HCT116 (cell line): ENCODE measurements around the gene LRRTM4. TPM values are rescaled to one million over a fixed set of nuclear protein-coding genes. Genes with fewer than 3 reads are reported as not detected.
"Not testable (repeated sequence)": the region's sequence is repeated elsewhere in the genome, so short reads cannot be mapped to it uniquely, and the experiment has no call there.

Source experiments
- ATAC-seq: fragments of 200-7000 bp; cut with Tn5 transposase; 2 replicates; pipeline ENCODE4 v1.9.1; 2020; ENCODE audit warnings: mild to moderate bottlenecking, moderate library complexity
- BruUV-seq: library from RNA; stranded (reverse); fragments of 400-500 nt; replicated peaks from 2 replicates; lab custom pipeline; 2021; lab: Mats Ljungman, UMichigan
- CTCF ChIA-PET: fragments of 300-600 bp; sonication (Branson Sonifier 250); formaldehyde crosslinking; loops from one replicate; lab custom pipeline; 2021; ENCODE audit warnings: antibody characterized with exemption; lab: Charles Lee
- POLR2A ChIA-PET: fragments of 300-600, 350-600 bp; sonication (Branson Sonifier 250); formaldehyde crosslinking; loops from one replicate; lab custom pipeline; 2021; ENCODE audit warnings: antibody characterized with exemption; lab: Charles Lee
- RAD21 ChIA-PET, 2 experiments: fragments of 300-600 bp; sonication (Branson Sonifier 250); formaldehyde crosslinking; loops; one replicate each; lab custom pipeline; 2023; ENCODE audit warnings: low total read pairs in 2 of 2; ENCODE audit not compliant: uncharacterized antibody in 2 of 2, unreplicated experiment in 2 of 2, low non-redundant PET in 1 of 2; lab: Charles Lee
- DNase-seq: peaks from one replicate; pipeline ENCODE4 v3.0.0-alpha.2; 2010; ENCODE audit warnings: low read depth, low spot score
- H2AFZ ChIP-seq: fragments of 200-600 bp; shearing (Covaris generic), sonication (generic); 2 replicates; pipeline ENCODE4 v1.6.1; 2017; ENCODE audit warnings: low read depth, mixed run types, mixed read lengths, antibody characterized with exemption, low read length; ENCODE audit not compliant: poor library complexity, severe bottlenecking
- H3K27ac ChIP-seq: 2 replicates; pipeline ENCODE4 v1.5.1; 2012; ENCODE audit warnings: low read depth, low read length
- H3K27me3 ChIP-seq: fragments of 200-600 bp; sonication (generic); 2 replicates; pipeline ENCODE4 v1.6.1; 2016; ENCODE audit warnings: mixed run types, low read length, mixed read lengths; ENCODE audit not compliant: insufficient read depth
- H3K36me3 ChIP-seq, 2 experiments: fragments of 200-500 bp in 1 of 2; fragments of 200-600 bp in 1 of 2; sonication (Bioruptor generic) in 1 of 2; sonication (generic) in 1 of 2; 2 replicates each; pipeline versions ENCODE4 v1.5.1 to v1.6.1; 2014 to 2016; ENCODE audit warnings: low read length in 2 of 2, inconsistent platforms in 1 of 2, mixed read lengths in 1 of 2, mixed run types in 1 of 2; ENCODE audit not compliant: insufficient read depth in 2 of 2, control insufficient read depth in 1 of 2
- H3K4me1 ChIP-seq, 2 experiments: fragments of 200-600 bp in 1 of 2; sonication (generic) in 1 of 2; 2 replicates each; pipeline versions ENCODE4 v1.5.1 to v1.6.1; 2012 to 2017; ENCODE audit warnings: low read length in 2 of 2, inconsistent platforms in 1 of 2, mild to moderate bottlenecking in 1 of 2, mixed read lengths in 1 of 2, mixed run types in 1 of 2, moderate library complexity in 1 of 2; ENCODE audit not compliant: insufficient read depth in 2 of 2, control insufficient read depth in 1 of 2
- H3K4me2 ChIP-seq: fragments of 200-600 bp; sonication (generic); 2 replicates; pipeline ENCODE4 v1.6.1; 2017; ENCODE audit warnings: mixed run types, low read length, mixed read lengths
- H3K4me3 ChIP-seq, 2 experiments: fragments of 200-600 bp in 1 of 2; sonication (generic) in 1 of 2; replicated peaks in 1 of 2; 2 replicates each; pipeline ENCODE4 v1.5.1; 2011 to 2016; ENCODE audit warnings: low read length in 2 of 2, control low read depth in 1 of 2, low read depth in 1 of 2, mild to moderate bottlenecking in 1 of 2, mixed read lengths in 1 of 2, mixed run types in 1 of 2
- H3K79me2 ChIP-seq: fragments of 200-600 bp; sonication (generic); 2 replicates; pipeline ENCODE4 v1.6.1; 2017; ENCODE audit warnings: mild to moderate bottlenecking, mixed run types, low read length, moderate library complexity, mixed read lengths; ENCODE audit not compliant: insufficient read depth
- H3K9ac ChIP-seq: fragments of 200-600 bp; sonication (generic); 2 replicates; pipeline ENCODE4 v1.6.1; 2016; ENCODE audit warnings: low read length, mixed read lengths
- H3K9me2 ChIP-seq: fragments of 200-600 bp; sonication (generic), shearing (Covaris generic); 2 replicates; pipeline ENCODE4 v1.6.1; 2017; ENCODE audit warnings: mixed run types, mild to moderate bottlenecking, moderate library complexity; ENCODE audit not compliant: insufficient read depth
- H3K9me3 ChIP-seq, 2 experiments: fragments of 200-500 bp in 1 of 2; fragments of 200-600 bp in 1 of 2; sonication (Bioruptor generic) in 1 of 2; sonication (generic) in 1 of 2; 2 replicates each; pipeline ENCODE4 v1.6.1; 2014 to 2017; ENCODE audit warnings: low read length in 2 of 2, mixed read lengths in 2 of 2, inconsistent platforms in 1 of 2, low read depth in 1 of 2, mild to moderate bottlenecking in 1 of 2, mixed run types in 1 of 2, moderate library complexity in 1 of 2; ENCODE audit not compliant: control insufficient read depth in 1 of 2, insufficient read depth in 1 of 2
- H4K20me1 ChIP-seq: fragments of 200-600 bp; sonication (generic), shearing (Covaris generic); 2 replicates; pipeline ENCODE4 v1.6.1; 2017; ENCODE audit warnings: mixed run types, mild to moderate bottlenecking, moderate library complexity; ENCODE audit not compliant: insufficient read depth
- CEBPB ChIP-seq: IDR thresholded peaks from 2 replicates; pipeline ENCODE4 v1.6.1; 2012; ENCODE audit warnings: low read depth
- ELF1 ChIP-seq: IDR thresholded peaks from 2 replicates; pipeline ENCODE4 v1.6.1; 2012; ENCODE audit warnings: low read depth, borderline replicate concordance
- MAX ChIP-seq: IDR thresholded peaks from 2 replicates; pipeline ENCODE4 v1.6.1; 2012
- SRF ChIP-seq: IDR thresholded peaks from 2 replicates; pipeline ENCODE4 v1.6.1; 2012; ENCODE audit warnings: low read depth
- ZBTB33 ChIP-seq: IDR thresholded peaks from 2 replicates; pipeline ENCODE4 v1.6.1; 2011; ENCODE audit warnings: mild to moderate bottlenecking, low read length, moderate library complexity; ENCODE audit not compliant: insufficient replicate concordance; ENCODE audit errors: extremely low read depth
- ZFX ChIP-seq: fragments of 450-650 bp; IDR thresholded peaks from 2 replicates; pipeline ENCODE4 v1.6.1; 2017
- intact Hi-C: fragments of 100-400 bp; cut with micrococcal nuclease; formaldehyde crosslinking; loops from 2 replicates; pipeline ENCODE4 v1.10.0; 2022
- total RNA-seq: library from RNA; stranded (reverse); gene quantifications from one replicate; pipeline ENCODE4 v1.2.1, GENCODE V29; 2021; ENCODE audit not compliant: unreplicated experiment

LRRTM4 gene
- total RNA-seq, 1 experiment from 2014 or later = 0.25 TPM

- H3K4me2 ChIP-seq, ATAC-seq, H3K27ac ChIP-seq, CTCF ChIA-PET, H3K9me2 ChIP-seq, H2AFZ ChIP-seq, POLR2A ChIA-PET, H3K4me3 ChIP-seq, H3K36me3 ChIP-seq, intact Hi-C loops, RAD21 ChIA-PET, BruUV-seq, H3K4me1 ChIP-seq, DNase-seq, H3K79me2 ChIP-seq, H3K9ac ChIP-seq, H3K27me3 ChIP-seq, H4K20me1 ChIP-seq: not testable (repeated sequence)
- H3K9me3 ChIP-seq = peaks cover 11 to 18% of the 10 kb centered on the region in 2 experiments; a peak in 2 of 4 replicates
These were observed 393.7 kb downstream of the LRRTM4 start for GRCh38 chr2:77128479-77128878.

- DNase-seq (no peak), ATAC-seq (no peak)
- H3K27me3 ChIP-seq = no peaks in the 10 kb centered on the region
- ChIA-PET POLR2A (no interaction called here), CTCF (no interaction called here), RAD21 (no interaction called here)
- H3K9me2 ChIP-seq = no peaks in the 10 kb centered on the region
- BruUV-seq = no TSS peak
- H3K4me2 ChIP-seq = no peak overlapping the region
- H3K27ac ChIP-seq = no peak overlapping the region
- H3K4me3 ChIP-seq = no peak overlapping the region
- H3K36me3 ChIP-seq = no peaks in the 10 kb centered on the region
- intact Hi-C loops = no loop called here
- no peaks in the 10 kb centered on the region for H4K20me1 ChIP-seq
- H3K79me2 ChIP-seq = no peaks in the 10 kb centered on the region
- peaks cover 8 to 18% of the 10 kb centered on the region in 2 experiments; a peak in 2 of 4 replicates for H3K9me3 ChIP-seq
- H2AFZ ChIP-seq = no peak overlapping the region
- no peak for TF ChIP-seq ELF1
- TF ChIP-seq ZBTB33 = no peak
- no peak for TF ChIP-seq MAX
- TF ChIP-seq ZFX = no peak
- TF ChIP-seq SRF = no peak
- TF ChIP-seq CEBPB = no peak
- no peak overlapping the region for H3K9ac ChIP-seq
- H3K4me1 ChIP-seq = no peaks in the 10 kb centered on the region
These were observed 394.8 kb downstream of the LRRTM4 start for GRCh38 chr2:77127345-77127744.
